Left ventricle myocardium inferior (tissue), 1 donor: Measurements from ENCODE around the gene SPATA6. TPM values are rescaled to one million over a fixed set of nuclear protein-coding genes. Genes with fewer than 3 reads are reported as not detected.

Experiments used
- total RNA-seq: library from RNA; stranded (reverse); fragmentation: NEBNext Ultra II Directional; extraction: Animal tissue kit (Norgen Biotek cat#: 25700); gene quantifications from one replicate; pipeline ENCODE4 v1.2.1, GENCODE V29; 2021
- donor health status: DM: no; HTN: yes; CAD: no; lungs with severe emphysema.

SPATA6 gene
- total RNA-seq, 1 donor from 2014 or later: 9.3 TPM

Other genes with a start within 250 kb of the SPATA6 start
- 0.36 TPM for gene SLC5A9, start 249.5 kb downstream of the SPATA6 start, total RNA-seq